ENCODE data around the gene TCHP.
"Not testable (repeated sequence)": the region's sequence is repeated elsewhere in the genome, so short reads cannot be mapped to it uniquely, and the experiment has no call there.

GRCh38 chr12:109899345-109899744, 729 bp upstream of the TCHP start:
- not testable (repeated sequence) for TF ChIP-seq POLR2A (IDR thresholded peaks at IDR 0.05; ENCODE audit: low read length); GATA1 (IDR thresholded peaks at IDR 0.05; ENCODE audit: low read depth, low read length)
